Fibroblast of lung (primary cell): ENCODE results near the gene FGF18.

ENCODE experiments used
- EZH2 ChIP-seq: IDR thresholded peaks from 2 replicates; pipeline ENCODE4 v1.5.1; 2012; ENCODE audit warnings: low read length, control low read depth, mild to moderate bottlenecking; ENCODE audit errors: missing control alignments
- TF ChIP-seq, protein P1 (sequence below), 2 donors: IDR thresholded peaks in 1 of 2; conservative IDR thresholded peaks in 1 of 2; 1 replicate in 1 of 2; 2 replicates in 1 of 2; pipeline ENCODE4 v1.5.1; 2011 to 2012; ENCODE audit warnings: low read length in 2 of 2, control low read depth in 1 of 2, inconsistent platforms in 1 of 2, low read depth in 1 of 2, mild to moderate bottlenecking in 1 of 2

DNA sequence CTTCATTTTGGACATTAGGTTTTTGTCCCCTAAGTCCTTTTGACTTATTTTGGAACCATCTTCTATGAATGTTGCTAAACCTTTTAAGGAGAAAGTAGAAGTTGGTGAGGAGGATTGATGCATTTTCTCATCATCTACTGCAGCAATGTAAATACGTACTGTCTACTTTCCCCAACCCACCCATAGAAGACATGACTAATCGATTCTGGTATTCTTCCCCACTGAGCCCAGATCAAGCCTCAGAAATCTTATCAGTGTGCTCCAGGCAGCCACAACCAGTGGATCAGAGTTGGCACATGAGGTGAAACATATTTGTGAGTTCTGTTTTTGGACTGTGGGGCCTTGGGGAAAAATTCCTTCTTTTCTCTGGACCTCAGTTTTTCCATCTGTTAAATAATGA lies 57.7 kb downstream of the FGF18 start:
- TF ChIP-seq, protein P1, sequence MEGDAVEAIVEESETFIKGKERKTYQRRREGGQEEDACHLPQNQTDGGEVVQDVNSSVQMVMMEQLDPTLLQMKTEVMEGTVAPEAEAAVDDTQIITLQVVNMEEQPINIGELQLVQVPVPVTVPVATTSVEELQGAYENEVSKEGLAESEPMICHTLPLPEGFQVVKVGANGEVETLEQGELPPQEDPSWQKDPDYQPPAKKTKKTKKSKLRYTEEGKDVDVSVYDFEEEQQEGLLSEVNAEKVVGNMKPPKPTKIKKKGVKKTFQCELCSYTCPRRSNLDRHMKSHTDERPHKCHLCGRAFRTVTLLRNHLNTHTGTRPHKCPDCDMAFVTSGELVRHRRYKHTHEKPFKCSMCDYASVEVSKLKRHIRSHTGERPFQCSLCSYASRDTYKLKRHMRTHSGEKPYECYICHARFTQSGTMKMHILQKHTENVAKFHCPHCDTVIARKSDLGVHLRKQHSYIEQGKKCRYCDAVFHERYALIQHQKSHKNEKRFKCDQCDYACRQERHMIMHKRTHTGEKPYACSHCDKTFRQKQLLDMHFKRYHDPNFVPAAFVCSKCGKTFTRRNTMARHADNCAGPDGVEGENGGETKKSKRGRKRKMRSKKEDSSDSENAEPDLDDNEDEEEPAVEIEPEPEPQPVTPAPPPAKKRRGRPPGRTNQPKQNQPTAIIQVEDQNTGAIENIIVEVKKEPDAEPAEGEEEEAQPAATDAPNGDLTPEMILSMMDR (conservative IDR thresholded peaks at IDR 0.05 in 1 of 2, IDR thresholded peaks at IDR 0.05 in 1 of 2; ENCODE audit: low read depth in 1 of 2, low read length in 2 of 2): no peak
- no peak for TF ChIP-seq EZH2
